Calu3 (cell line): ENCODE data around the gene UBE2M. TPM values are rescaled to one million over a fixed set of nuclear protein-coding genes. Genes with fewer than 3 reads are reported as not detected.

Experiments used
- BruUV-seq: library from RNA; stranded (reverse); fragments of 400-500 nt; replicated peaks from 2 replicates; lab custom pipeline; 2021; lab: Mats Ljungman, UMichigan
- CTCF ChIA-PET: fragments of 300-600 bp; sonication (Branson Sonifier 250); formaldehyde crosslinking; loops from one replicate; lab custom pipeline; 2022; ENCODE audit warnings: antibody characterized with exemption; lab: Charles Lee
- DNase-seq: peaks from one replicate; pipeline ENCODE4 v3.0.0; 2022
- H3K27ac Mint-ChIP-seq: one replicate; pipeline ENCODE4 v1.8.0; 2022; ENCODE audit warnings: mixed read lengths; ENCODE audit not compliant: unreplicated experiment
- H3K27me3 Mint-ChIP-seq: one replicate; pipeline ENCODE4 v1.8.0; 2022; ENCODE audit warnings: mixed read lengths; ENCODE audit not compliant: unreplicated experiment
- H3K36me3 Mint-ChIP-seq: one replicate; pipeline ENCODE4 v1.8.0; 2022; ENCODE audit warnings: mild to moderate bottlenecking, moderate library complexity, mixed read lengths; ENCODE audit not compliant: insufficient read depth, unreplicated experiment
- H3K4me1 Mint-ChIP-seq: one replicate; pipeline ENCODE4 v1.8.0; 2022; ENCODE audit warnings: mild to moderate bottlenecking, low read depth, mixed read lengths; ENCODE audit not compliant: unreplicated experiment
- H3K4me3 Mint-ChIP-seq: one replicate; pipeline ENCODE4 v1.8.0; 2022; ENCODE audit warnings: mild to moderate bottlenecking, low read depth, moderate library complexity, mixed read lengths; ENCODE audit not compliant: unreplicated experiment
- H3K9me3 Mint-ChIP-seq: one replicate; pipeline ENCODE4 v1.8.0; 2022; ENCODE audit warnings: low read depth, mixed read lengths; ENCODE audit not compliant: unreplicated experiment
- CTCF ChIP-seq: fragments of 200-600 bp; IDR thresholded peaks from one replicate; pipeline ENCODE4 v1.8.0; 2022; ENCODE audit warnings: antibody characterized with exemption; ENCODE audit not compliant: unreplicated experiment
- intact Hi-C: fragments of 100-400 bp; cut with micrococcal nuclease; formaldehyde crosslinking; loops from one replicate; pipeline ENCODE4 v1.10.0; 2022; ENCODE audit not compliant: unreplicated experiment
- total RNA-seq: library from RNA; stranded (reverse); gene quantifications from 2 replicates; pipeline ENCODE4 v1.2.3, GENCODE V29; 2022

Gene UBE2M
- total RNA-seq, 1 experiment from 2014 or later = 131 TPM

GRCh38 chr19:58538257-58539168, 19.9 kb downstream of the UBE2M start:
- no peak for TF ChIP-seq CTCF
- peaks cover 14% of the 10 kb centered on the region for H3K36me3 Mint-ChIP-seq
- intact Hi-C loops = no loop called here
- H3K4me1 Mint-ChIP-seq = peaks cover 11% of the 10 kb centered on the region
- H3K27ac Mint-ChIP-seq = peak overlapping the region; percentile 41
- CTCF ChIA-PET = no interaction called here
- peak overlapping the region; percentile 62 for H3K4me3 Mint-ChIP-seq
- peak; percentile 64 for DNase-seq
- no TSS peak for BruUV-seq
- H3K27me3 Mint-ChIP-seq = peaks cover 68% of the 10 kb centered on the region
- no peaks in the 10 kb centered on the region for H3K9me3 Mint-ChIP-seq

GRCh38 chr19:58536852-58537798, 21.3 kb downstream of the UBE2M start:
- intact Hi-C loops = no loop called here
- H3K4me1 Mint-ChIP-seq = peaks cover 11% of the 10 kb centered on the region
- H3K9me3 Mint-ChIP-seq = no peaks in the 10 kb centered on the region
- H3K27ac Mint-ChIP-seq = no peak overlapping the region
- CTCF ChIA-PET = no interaction called here
- peaks cover 68% of the 10 kb centered on the region for H3K27me3 Mint-ChIP-seq
- no peak for TF ChIP-seq CTCF
- H3K4me3 Mint-ChIP-seq = no peak overlapping the region
- peaks cover 5% of the 10 kb centered on the region for H3K36me3 Mint-ChIP-seq
- DNase-seq = no peak
- no TSS peak for BruUV-seq

GRCh38 chr19:58535857-58536256, 22.6 kb downstream of the UBE2M start:
- TF ChIP-seq CTCF = no peak
- peaks cover 69% of the 10 kb centered on the region for H3K27me3 Mint-ChIP-seq
- H3K27ac Mint-ChIP-seq = no peak overlapping the region
- peaks cover 5% of the 10 kb centered on the region for H3K36me3 Mint-ChIP-seq
- no peaks in the 10 kb centered on the region for H3K9me3 Mint-ChIP-seq
- no TSS peak for BruUV-seq
- H3K4me1 Mint-ChIP-seq = peaks cover 11% of the 10 kb centered on the region
- H3K4me3 Mint-ChIP-seq = no peak overlapping the region
- no peak for DNase-seq
- CTCF ChIA-PET = no interaction called here
- intact Hi-C loops = no loop called here

- Mint-ChIP-seq H3K4me3 (no peak overlapping the region), H3K27ac (no peak overlapping the region), H3K4me1 (no peaks in the 10 kb centered on the region), H3K9me3 (no peaks in the 10 kb centered on the region), H3K27me3 (peaks cover 47% of the 10 kb centered on the region), H3K36me3 (no peaks in the 10 kb centered on the region)
- CTCF ChIA-PET = interaction anchor here (1.2 kb wide), 1 partner anchor 12 kb away, joined by 3 read pairs; the partner anchor contains the start of gene TRIM28
- no TSS peak for BruUV-seq
- intact Hi-C loops = no loop called here
- no peak for TF ChIP-seq CTCF
- DNase-seq = no peak
These were observed 27.2 kb downstream of the UBE2M start for GRCh38 chr19:58531034-58531840.
